GM10248 (cell line): ENCODE data around the gene EPB41L4B.

Experiments used
- CTCF ChIA-PET: fragments of 300-600 bp; sonication (Branson Sonifier 250); formaldehyde crosslinking; extraction: SDS; loops from one replicate; lab custom pipeline; 2021; ENCODE audit warnings: antibody characterized with exemption; lab: Yijun Ruan, JAX
- POLR2A ChIA-PET: fragments of 350-650 bp; sonication (Branson Sonifier 250); formaldehyde crosslinking; extraction: SDS; loops from one replicate; lab custom pipeline; 2020; ENCODE audit warnings: antibody characterized with exemption; lab: Yijun Ruan, JAX
- DNase-seq: peaks from one replicate; pipeline ENCODE4 v3.0.0; 2012; ENCODE audit errors: extremely low spot score
- TF ChIP-seq, protein P1 (sequence below): IDR thresholded peaks from 2 replicates; pipeline ENCODE4 v1.5.1; 2012; ENCODE audit warnings: mild to moderate bottlenecking, low read depth; ENCODE audit errors: extremely low read depth, missing control alignments, control extremely low read depth

The EPB41L4B gene

DNA sequence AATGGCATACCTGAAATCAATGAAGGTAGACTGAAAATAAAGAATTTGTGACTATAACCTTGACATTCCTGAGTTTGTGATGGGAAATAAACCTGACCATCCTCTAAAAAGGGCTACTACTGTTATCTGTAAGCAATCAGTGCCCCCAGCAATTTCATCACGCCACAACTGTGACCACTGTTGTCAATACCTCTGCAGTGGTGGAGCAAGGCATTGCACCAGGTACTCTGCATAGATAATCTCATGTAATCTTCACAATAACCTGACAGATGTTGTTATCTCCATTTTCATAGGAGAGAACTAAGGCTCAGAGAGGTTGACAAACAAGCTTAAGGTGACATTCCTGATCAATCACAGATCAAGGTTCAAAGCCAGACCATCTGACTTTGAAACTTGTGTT, 115.3 kb downstream of the EPB41L4B start:
- DNase-seq = no peak
- ChIA-PET CTCF (interaction anchor here (1.7 to 4.1 kb wide), 3 partner anchors 9 to 22 kb away, joined by 4 to 16 read pairs (median 13); no protein-coding TSS in a partner anchor), POLR2A (no interaction called here)
- TF ChIP-seq, protein P1, sequence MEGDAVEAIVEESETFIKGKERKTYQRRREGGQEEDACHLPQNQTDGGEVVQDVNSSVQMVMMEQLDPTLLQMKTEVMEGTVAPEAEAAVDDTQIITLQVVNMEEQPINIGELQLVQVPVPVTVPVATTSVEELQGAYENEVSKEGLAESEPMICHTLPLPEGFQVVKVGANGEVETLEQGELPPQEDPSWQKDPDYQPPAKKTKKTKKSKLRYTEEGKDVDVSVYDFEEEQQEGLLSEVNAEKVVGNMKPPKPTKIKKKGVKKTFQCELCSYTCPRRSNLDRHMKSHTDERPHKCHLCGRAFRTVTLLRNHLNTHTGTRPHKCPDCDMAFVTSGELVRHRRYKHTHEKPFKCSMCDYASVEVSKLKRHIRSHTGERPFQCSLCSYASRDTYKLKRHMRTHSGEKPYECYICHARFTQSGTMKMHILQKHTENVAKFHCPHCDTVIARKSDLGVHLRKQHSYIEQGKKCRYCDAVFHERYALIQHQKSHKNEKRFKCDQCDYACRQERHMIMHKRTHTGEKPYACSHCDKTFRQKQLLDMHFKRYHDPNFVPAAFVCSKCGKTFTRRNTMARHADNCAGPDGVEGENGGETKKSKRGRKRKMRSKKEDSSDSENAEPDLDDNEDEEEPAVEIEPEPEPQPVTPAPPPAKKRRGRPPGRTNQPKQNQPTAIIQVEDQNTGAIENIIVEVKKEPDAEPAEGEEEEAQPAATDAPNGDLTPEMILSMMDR = no peak

DNA sequence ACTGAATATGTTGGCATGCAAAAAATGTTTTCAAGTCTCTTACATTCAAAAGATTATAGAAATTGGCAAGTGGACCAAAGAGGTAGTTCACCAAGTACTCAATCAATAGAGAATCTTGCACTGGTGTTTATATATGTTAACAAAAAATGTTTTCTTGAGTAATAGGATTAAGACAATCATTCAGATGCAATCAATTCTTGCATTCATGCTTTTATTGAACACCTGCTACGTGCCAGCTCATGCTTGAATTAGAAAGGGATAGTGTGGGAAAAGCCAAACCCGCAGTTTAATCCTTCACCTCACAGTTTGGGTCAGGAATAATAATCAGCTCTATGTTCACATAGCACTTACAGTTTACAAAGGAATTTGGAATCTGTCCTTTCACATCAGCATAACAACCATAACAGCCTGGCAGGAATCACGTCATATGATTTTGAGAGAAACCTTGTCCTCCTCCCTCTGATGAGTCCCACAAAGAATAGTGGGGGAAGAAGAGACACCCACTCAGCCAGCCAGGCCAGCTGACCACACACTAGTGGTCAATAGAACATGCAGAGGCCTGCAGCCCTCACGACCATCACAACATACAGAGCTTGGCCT, 117.0 kb downstream of the EPB41L4B start:
- DNase-seq = no peak
- TF ChIP-seq, protein P1 = no peak
- CTCF ChIA-PET = interaction anchor here (1.1 to 4.1 kb wide), 3 partner anchors 10 to 21 kb away, joined by 3 to 16 read pairs (median 13); no protein-coding TSS in a partner anchor
- POLR2A ChIA-PET = no interaction called here

DNA sequence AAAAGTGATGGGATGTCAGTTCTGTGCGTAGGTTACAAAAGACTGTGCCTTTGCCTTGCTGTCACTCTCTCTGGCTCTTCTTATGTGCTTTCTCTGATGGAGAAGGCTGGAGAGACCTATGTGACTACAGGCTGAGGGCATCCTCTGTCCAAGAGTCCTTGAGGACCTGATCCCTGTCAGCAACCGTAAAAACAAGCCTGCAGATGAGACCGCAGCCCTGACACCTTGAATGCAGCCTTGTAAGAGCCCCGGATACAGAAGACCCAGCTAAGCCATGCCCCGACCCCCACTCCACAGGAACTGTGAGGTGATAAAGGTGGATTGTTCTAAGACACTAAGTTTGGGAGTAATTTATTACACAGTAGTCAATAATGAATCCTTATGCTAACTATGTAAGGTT, 121.2 kb downstream of the EPB41L4B start:
- ChIA-PET CTCF (no interaction called here), POLR2A (no interaction called here)
- TF ChIP-seq, protein P1 = no peak
- DNase-seq = no peak

DNA sequence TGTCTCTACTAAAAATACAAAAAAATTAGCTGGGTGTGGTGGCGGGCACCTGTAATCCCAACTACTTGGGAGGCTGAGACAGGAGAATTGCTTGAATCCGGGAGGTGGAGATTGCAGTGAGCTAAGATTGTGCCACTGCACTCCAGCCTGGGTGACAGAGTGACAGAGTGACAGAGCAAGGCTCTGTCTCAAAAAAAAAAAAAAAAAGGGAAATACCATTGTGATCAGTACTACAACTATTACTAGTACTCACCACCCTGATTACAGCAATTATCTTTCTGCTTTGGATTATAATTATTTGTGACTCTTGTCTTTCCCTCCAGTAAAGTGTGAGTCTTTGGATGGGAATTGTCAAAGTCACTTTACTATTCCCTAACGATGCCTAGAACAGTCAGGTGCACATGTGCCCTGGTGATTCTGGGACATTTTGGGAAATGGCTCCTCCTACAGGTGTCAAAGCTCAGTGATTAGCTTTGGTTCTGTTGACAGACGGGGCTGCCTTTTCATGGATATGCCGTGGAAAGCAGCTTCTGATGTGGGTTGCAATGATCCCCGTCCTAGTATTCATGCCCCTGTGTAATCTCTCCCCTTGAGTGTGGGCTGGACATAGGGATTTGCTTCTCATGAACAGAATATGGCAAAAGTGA, 122.0 kb downstream of the EPB41L4B start:
- TF ChIP-seq, protein P1 = peak; percentile 16
- POLR2A ChIA-PET = no interaction called here
- DNase-seq = no peak
- CTCF ChIA-PET = no interaction called here

DNA sequence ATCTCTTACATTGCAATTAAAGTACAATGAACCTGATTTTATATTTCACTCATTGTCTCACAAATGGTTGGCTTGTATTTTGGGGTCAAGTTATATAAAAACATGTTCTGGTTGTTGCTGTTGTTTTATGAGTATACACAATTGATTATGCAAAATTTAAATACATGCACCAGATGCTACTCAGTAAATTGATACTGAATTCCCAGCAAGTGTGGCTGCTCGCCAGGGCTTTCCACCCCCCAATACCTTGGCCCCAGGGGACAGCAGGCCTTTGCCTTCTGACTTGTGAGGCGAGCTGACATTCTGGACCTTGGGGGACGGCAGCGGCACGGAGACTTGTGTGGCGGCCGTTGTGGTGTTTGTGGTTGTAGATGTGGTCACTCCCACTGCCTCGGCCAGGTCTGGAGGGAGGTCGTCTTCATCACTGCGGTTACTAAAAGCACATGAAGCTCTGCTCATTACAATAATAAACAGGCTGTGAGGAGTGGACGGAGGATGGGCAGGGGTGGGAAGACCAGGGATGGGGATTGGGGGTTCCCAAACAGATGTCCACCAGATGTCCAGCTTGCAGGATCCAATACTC, 126.8 kb downstream of the EPB41L4B start:
- TF ChIP-seq, protein P1 = no peak
- ChIA-PET POLR2A (no interaction called here), CTCF (interaction anchor here (0.8 to 3.0 kb wide), 6 partner anchors 9 to 276 kb away, joined by 3 to 16 read pairs (median 3); no protein-coding TSS in a partner anchor)
- DNase-seq = no peak

DNA sequence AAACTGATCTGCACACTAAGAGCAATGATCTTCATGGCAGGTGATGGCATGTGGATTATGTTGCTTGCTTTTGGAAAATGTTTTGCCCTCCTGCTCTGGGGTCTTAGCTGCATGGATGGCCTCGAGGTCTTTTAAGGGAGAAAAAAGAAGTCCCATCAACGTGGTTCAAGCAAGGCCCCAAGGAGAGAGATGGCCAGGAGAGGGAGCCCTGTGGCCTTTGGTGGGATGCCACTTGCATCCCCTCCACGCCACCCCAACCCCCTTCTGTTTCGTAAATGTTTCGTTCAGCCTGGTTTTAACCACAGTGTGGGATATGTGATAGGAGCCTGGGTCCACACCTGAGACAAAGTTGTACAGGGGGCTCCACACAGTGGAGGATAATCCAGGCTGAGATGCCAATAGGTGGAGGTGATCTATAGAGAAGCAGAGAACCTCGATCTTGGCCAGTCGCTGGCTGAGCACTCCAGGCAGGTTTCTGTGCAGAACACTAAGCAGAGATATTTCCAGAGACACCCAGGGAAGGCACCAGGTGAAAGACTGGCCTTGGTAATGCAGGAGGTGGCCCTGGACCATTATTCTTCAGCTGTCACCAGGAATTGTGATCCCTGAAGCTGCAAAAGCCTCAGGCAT, 128.0 kb downstream of the EPB41L4B start:
- ChIA-PET POLR2A (no interaction called here), CTCF (interaction anchor here (1.2 to 3.0 kb wide), 6 partner anchors 8 to 239 kb away, joined by 3 to 16 read pairs (median 3); no protein-coding TSS in a partner anchor)
- TF ChIP-seq, protein P1 = peak; percentile 17
- no peak for DNase-seq
